Umbilical cord (tissue), 2 donors: ENCODE results near the gene REM1. TPM values are rescaled to one million over a fixed set of nuclear protein-coding genes. Genes with fewer than 3 reads are reported as not detected.
"Not testable (repeated sequence)": the region's sequence is repeated elsewhere in the genome, so short reads cannot be mapped to it uniquely, and the experiment has no call there.

Source experiments
- DNase-seq: peaks from one replicate; pipeline ENCODE4 v3.0.0-alpha.2; 2015; ENCODE audit warnings: low spot score
- total RNA-seq: library from RNA; depleted of rRNA; stranded (reverse); fragments of >200 nt; gene quantifications from one replicate; pipeline ENCODE4 v1.2.3, GENCODE V29; 2014; ENCODE audit warnings: low replicate concordance; ENCODE audit not compliant: insufficient read depth

REM1 gene, protein sequence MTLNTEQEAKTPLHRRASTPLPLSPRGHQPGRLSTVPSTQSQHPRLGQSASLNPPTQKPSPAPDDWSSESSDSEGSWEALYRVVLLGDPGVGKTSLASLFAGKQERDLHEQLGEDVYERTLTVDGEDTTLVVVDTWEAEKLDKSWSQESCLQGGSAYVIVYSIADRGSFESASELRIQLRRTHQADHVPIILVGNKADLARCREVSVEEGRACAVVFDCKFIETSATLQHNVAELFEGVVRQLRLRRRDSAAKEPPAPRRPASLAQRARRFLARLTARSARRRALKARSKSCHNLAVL
- total RNA-seq: not detected

DNA sequence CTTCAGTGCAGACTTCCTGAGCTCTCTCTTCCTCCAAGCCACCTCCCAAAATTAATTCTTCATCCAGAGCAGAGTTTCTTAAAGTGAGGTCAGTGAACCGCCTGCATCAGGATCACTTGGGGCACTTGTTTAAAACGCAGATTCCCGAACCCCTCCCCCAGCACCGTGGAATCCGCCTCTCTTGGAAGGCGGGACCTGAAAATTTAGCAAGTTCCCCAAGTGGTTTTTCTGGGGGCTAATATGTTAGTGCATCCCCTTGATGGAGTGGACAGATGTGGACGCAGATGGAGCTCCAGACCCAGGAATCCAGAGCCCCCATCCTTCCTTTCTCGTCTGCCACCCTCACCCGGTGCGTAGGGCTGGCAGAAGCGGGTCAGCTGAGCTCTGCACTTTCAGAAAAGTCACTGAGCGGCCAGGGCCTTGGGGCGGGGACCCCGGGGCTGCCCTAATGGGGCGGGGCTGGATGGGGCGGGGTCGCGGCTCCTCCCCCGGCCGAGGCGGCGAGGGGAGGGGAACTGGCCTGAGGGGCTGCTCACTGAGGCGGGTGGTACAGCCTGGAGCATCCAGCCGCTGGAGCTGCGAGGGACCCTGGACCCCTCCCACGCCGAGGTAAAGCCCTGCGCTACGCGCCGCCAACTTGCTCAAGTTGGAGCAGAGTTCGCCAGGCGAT, at the start of gene REM1, which contains the start of gene DEFB124:
TSS of gene REM1 (plus strand) at position 531 of the 670 bp plus-strand sequence. CDS start 1,158 bp downstream, outside the sequence.
TSS of gene DEFB124 (minus strand) at position 370 of the 670 bp plus-strand sequence. CDS start 2,114 bp downstream, outside the sequence.
- peak; percentile 56 for DNase-seq

DNA sequence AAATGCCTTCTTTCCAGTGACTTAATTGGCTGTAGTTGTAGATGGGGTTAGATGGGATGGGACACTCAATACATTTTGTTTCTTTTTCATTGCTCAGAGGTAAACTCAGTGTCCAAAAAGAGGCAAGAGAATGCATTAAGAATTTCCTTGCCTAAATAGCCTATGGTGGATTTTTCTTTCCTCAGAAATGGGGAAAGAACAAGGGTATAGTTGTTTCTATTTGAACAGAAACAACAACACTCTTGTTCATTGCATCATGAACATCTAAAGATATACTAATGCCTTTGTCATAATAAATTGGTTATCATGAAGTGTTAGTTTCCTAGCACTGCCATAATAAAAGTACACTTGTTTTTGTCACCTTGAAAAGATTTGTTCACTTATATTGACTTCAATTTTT, 49.3 kb upstream of the REM1 start:
- DNase-seq: no peak

DNA sequence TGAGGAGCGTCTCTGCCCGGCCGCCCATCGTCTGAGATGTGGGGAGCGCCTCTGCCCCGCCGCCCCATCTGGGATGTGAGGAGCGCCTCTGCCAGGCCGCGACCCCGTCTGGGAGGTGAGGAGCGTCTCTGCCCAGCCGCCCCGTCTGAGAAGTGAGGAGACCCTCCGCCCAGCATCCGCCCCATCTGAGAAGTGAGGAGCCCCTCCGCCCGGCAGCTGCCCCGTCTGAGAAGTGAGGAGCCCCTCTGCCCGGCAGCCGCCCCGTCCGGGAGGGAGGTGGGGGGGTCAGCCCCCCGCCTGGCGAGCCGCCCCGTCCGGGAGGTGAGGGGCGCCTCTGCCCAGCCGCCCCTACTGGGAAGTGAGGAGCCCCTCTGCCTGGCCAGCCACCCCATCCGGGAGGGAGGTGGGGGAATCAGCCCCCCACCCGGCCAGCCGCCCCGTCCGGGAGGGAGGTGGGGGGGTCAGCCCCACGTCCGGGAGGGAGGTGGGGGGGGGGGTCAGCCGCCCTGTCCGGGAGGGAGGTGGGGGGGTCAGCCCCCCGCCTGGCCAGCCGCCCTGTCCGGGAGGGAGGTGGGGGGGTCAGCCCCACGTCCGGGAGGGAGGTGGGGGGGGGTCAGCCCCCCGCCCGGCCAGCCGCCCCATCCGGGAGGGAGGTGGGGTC, 48.1 kb upstream of the REM1 start:
- not testable (repeated sequence) for DNase-seq

DNA sequence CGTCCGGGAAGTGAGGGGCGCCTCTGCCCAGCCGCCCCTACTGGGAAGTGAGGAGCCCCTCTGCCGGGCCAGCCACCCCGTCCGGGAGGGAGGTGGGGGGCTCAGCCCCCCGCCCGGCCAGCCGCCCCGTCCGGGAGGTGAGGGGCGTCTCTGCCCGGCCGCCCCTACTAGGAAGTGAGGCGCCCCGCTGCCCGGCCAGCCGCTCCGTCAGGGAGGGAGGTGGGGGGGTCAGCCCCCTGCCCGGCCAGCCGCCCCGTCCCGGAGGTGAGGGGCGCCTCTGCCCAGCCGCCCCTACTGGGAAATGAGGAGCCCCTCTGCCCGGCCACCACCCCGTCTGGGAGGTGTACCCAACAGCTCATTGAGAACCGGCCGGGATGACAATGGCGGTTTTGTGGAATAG, 47.5 kb upstream of the REM1 start:
- DNase-seq: not testable (repeated sequence)

DNA sequence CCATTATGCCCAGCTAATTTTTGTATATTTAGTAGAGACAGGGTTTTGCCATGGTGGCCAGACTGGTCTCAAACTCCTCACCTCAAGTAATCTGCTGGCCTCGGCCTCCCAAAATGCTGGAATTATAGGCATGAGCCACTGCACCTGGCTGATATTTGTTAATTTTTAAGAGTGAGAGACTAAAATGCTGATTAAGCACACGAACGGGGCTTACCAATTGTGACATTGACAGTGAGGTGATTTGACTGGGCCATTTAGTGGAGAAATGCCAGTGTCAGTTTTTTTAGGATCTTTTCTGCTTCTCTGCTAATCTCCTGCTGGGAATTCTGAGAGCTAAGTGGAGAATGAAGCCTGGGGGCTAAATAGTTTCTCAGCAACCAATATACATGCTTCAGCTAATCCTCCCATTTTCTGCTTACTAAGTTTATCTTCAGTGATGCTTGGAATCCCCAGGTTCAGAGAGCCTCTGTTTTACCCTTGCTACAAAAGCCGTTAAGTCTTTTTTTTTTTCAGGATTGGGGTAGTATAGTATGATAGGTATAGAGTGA, 44.4 kb upstream of the REM1 start:
- DNase-seq: no peak

DNA sequence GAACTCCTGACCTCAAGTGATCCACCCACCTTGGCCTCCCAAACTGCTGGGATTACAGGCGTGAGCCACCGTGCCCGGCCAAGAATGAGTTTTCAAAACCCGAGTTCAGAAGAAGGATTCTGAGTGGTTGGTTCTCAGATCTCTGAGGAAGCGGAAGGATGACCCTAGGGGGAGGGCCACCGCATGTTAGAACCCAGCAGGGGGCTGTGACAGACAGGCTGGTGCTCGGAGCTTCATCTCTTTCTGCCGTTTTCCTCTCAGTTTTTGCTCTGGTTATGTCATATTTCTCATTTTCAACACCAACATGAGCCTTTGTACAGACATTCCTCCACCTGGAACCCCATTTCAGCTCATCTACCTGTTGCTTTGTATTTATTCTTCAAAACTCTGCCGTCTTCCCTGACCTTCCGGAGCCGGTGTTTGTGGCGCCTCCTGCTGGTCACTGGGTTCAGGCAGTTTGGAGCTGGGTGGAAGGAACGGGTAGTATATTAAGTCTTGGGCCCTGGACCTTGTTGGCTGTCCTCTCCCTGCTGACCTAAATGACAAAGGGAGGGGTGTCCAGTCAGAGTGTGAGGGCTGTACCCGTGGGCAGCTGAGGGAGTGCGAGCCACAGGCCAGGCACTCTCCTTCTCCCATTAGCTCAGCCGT, 35.0 kb upstream of the REM1 start, which contains the start of gene DEFB123:
TSS of gene DEFB123 (plus strand) at position 621 of the 648 bp plus-strand sequence. CDS start 67 bp downstream, outside the sequence.
- DNase-seq: no peak

DNA sequence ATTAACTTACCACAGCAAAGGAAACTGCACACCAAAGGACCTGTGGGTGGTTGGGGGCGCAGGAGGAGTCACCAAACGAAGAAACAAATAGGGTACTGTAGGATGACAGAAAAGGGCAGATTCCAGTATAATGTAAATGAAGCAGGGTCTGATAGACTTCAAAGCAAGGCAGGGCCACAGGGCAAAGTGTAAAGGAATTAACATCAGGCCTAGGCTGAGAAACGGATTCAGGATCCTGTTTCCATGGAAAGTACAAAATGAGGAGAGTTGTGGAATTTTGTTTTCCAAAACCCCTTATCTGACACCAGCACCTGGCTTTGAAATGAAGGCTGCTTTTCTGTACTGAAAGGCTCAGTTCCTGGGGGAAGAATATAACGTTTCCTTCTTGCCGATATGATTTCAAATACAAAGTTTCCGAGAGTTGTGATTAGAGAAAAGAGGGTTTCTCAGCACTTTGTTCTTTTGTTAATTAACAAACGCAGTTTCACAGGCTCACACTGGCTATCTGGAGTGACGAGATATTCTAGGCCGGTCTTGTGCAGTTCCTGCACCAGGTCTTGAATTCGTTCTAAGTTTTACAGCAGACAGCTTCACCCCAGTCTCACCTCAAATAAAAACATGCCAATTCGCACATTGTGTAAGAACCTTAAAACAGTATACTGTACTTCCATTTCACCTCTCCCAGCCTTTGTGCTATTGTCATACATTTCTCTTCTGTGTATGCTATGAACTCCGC, 28.8 kb upstream of the REM1 start:
- DNase-seq: no peak

DNA sequence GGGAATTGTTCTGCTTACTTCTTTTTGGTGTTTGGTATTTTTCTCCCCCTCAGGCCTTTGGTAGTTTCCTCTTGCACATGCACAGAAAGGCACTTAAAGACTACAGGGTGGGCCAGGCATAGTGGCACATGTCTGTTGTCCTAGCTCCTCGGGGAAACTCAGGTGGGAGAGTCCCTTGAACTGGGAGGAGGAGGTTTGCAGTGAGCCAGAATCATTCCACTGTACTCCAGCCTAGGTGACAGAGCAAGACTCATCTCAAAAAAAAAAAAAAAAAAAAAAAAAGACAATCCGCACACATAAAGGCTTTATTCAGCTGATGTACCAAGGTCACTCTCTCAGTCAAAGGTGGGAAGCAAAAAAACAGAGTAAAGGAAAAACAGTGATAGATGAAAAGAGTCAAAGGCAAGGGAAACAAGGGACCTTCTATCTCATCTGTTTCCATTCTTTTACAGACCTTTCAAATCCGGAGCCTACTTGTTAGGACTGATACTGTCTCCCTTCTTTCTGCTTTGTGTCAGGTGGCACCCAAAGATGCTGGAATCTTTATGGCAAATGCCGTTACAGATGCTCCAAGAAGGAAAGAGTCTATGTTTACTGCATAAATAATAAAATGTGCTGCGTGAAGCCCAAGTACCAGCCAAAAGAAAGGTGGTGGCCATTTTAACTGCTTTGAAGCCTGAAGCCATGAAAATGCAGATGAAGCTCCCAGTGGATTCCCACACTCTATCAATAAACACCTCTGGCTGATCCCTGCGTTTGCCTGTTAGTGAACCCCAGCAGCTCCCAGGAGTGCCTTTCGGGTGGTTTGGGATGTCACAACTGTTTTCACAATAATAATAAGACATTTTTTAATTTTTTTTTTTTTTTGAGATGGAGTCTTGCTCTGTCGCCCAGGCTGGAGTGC, 25.3 kb upstream of the REM1 start:
- no peak for DNase-seq

DNA sequence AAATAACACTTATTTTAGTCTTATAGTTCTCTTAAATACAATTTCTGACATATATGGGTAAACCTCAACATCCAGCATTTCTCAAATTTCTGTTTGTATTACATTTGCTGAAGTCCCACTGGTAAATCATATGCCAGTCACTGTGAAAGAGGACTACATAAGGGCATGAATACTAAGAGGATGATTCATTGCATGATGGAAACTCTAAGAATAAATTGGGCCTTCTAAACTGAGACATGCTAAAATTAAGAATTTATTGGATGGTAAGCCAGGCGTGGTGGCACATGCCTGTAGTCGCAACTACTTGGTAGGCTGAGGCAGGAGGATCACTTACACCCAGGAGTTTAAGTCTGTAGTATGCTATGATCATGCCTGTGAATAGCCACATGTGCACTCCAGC, 22.5 kb upstream of the REM1 start:
- no peak for DNase-seq

DNA sequence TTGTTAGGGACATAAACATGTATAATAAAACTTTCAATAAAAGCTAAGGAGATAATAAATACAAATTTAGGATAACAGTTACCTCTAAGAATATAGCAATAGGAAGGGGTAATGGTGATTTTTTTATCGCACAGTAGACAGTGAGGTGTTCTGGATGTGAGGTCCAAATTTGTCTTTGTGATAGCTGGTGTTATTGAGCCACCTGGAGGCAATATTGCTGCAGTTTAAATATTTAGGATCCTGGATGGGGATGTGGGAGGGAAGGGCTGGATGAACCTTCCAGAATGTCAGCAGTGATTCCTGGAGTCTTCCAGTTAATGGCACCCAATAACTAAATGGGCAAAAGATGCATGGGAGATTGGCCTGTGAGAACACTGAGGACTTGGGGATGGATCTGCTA, 20.7 kb upstream of the REM1 start:
- DNase-seq: no peak

DNA sequence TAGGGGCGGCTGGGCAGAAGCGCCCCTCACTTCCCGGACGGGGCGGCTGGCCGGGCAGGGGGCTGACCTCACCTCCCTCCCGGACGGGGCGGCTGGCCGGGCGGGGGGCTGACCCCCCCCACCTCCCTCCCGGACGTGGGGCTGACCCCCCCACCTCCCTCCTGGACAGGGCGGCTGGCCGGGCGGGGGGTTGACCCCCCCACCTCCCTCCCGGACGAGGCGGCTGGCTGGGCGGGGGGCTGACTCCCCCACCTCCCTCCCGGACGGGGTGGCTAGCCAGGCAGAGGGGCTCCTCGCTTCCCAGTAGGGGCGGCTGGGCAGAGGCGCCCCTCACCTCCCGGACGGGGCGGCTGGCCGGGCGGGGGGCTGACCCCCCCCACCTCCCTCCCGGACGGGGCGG, 4.1 kb upstream of the REM1 start:
- not testable (repeated sequence) for DNase-seq

DNA sequence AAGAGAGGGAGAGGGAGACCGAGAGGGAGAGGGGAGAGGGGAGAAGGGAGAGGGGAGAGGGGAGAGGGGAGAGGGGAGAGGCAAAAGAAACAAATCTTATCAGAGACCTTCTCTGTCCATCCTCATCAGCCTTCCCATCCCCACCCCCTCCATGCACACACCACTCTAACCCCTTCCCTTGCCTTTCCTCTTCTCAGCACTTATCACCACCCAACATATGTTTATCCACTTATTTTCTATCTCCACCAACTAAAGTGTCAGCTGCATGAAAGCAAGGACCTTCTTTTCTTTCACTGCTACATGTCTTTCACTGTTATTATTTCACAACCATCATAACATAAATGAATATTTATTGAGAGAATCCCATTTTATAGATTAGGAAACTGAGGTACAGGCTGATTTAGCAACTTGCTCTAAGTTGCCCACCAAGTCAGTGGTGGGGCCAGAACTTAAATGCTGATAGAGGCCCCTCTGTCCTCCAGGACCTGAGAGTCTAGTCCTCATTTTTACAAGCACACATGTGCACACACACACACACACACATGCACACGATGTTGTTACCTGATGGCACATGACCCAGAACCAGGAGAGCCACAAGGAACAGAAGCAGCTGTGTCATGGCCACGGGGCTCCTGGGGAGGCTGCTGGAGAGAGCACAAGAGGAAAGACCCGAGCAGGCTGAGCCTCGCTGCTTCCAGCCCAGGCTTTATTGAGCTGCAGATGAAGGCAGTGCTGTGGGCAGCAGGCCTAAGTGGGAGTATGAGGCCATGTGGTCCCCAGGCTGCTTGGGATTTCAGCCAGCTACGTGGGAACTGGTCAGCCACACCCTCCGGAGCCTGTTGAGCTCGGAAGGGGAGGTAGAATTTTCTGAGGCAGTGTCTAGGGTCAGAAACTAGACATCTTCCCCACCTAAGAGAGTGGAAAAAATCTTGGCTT, 2.4 kb upstream of the REM1 start:
- peak; percentile 86 for DNase-seq

DNA sequence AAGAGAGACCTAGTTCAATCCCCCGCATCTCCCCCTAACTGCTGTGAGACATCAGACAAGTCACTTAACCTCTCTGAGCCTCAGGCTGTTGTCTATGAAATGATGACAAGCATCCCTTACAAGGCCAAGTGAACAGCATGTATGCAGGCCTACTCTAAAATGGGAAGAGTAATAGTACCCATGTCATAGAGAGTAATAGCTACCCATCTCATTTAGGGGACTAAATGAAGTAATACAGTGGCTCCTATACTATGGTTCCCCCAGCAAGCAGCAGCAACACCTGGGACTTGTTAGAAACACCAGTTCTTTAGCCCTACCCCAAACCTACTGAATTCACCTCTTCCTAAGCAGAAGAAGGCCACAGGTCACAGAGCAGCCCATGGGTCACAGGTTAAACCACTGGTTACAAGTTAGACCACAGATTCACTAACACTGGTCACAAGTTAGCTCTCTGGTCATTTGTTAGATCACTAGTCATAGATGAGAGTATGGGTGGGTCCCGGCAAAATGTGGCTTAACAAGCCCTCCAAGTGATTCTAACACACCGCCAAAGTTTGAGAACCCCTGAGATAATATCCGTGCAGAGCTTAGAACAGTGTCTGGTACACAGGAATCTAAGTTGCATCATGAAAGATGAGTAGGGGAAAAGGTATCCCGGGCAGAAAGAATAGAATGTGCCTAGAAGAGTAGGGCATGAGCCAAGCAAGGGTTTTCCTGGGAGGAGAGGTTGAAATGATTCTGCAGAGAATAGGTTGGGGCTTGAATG, 1.6 kb upstream of the REM1 start:
- no peak for DNase-seq

DNA sequence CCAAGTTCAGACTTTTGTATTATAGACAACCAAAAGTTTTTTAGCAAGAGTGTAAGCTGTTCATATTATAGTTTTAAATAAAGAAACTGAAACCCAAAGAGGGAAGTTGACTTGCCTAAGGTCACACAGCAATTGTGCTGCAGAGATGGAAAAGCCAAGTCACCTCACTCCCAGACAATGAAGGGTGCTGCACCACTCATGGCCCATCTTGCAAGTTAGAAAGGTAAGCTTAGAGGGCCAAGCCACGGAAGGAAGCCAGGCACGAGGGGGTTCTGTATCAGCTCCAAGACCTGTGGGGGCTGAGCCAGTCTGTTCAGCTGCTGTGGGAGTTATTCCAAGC, 1.0 kb upstream of the REM1 start:
- no peak for DNase-seq

DNA sequence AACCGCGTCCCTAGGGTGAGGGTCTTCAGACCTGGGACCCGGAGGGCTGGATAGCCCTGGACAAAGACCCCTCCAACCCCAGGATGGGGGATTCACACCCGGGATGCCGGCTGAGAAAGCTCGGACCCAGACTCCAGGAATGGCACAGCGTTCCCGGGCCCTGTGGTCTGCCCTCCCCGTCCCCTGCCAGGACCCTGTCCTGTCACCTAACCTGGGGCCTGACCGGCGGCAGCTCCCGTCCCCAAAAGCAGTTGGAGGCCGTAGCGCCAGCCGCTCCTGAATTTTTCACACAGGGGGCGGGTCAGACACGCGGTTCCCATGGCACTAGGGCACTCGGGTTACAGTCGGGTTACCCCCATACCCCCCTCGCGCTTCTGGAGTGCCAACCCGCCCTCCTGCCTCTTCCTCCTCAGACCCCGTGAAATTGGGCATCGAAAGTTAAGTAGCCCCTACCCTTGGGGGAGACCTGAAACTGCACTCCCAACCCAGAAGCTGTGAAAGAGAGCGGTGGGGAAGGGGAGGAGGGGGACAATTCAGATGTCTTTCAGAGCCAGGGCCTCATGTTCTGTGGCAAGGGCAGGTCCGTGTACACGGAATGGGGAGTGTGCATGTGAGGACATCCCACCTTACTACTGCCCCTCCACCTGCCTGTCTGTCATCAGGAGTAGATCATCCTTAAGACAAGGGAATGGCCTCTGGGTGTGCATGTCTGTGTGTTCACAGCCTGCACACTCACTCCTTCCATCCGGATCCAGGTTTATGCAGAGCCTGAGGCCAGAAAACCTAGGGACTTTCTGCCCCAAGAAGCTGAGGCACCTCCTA, 595 bp downstream of the REM1 start:
- DNase-seq: no peak

DNA sequence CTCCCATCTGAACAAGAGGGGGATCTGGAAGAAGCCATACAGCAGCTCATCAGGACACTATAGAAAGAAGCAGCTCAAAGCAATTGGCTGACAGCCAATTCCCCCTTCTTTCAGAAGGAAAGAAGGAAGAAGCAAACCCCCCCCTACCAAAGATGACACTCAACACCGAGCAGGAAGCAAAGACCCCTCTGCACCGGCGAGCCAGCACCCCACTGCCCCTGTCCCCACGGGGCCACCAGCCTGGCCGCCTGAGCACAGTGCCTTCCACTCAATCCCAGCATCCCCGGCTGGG, 1.2 kb downstream of the REM1 start:
- DNase-seq: no peak

DNA sequence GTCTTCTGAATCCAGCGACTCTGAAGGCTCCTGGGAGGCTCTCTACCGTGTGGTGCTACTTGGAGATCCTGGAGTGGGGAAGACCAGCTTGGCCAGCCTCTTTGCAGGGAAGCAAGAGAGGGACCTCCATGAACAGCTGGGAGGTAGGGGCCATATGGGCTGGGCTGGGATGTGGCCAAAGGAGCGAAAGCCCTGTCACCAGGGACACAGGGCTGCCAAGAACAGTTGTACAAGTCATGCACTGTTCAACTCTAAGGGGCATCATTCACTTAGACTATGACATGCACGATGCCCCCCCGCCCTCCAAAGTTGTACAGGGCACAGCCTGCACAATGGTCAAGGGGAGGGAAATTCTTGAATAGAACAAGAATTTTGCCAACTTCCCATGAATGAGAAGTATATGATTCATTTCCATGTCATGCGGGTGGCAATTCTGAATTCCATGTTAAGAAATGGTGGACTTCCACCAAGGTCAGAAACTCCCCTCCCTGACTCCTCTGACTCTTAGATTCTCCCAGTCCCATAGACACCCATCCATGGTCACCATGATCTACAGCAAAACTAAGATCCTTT, 1.6 kb downstream of the REM1 start:
- DNase-seq: no peak
